ENCODE results near the gene ZNF217. TPM values are rescaled to one million over a fixed set of nuclear protein-coding genes. Genes with fewer than 3 reads are reported as not detected.
"Not testable (repeated sequence)": the region's sequence is repeated elsewhere in the genome, so short reads cannot be mapped to it uniquely, and the experiment has no call there.

ZNF217 gene
- total and polyA plus RNA-seq, 9 of the 15 experiments (the other 6 are each of a cell fraction or from before 2014, with no cell fraction given), result 3.0 to 41.8 (median 16.8) TPM

- H3K9me1 ChIP-seq (ENCODE audit: control insufficient read depth, insufficient read depth, low read length); H3K36me3 ChIP-seq (ENCODE audit: control insufficient read depth, insufficient read depth, low read length); FAIRE-seq; ATAC-seq; H3K9me3 ChIP-seq (replicated peaks; ENCODE audit: control insufficient read depth, insufficient read depth, low read depth, low read length); H3K27me3 ChIP-seq (ENCODE audit: control insufficient read depth in 2 of 2, insufficient read depth in 2 of 2, low read length in 2 of 2); H2AFZ ChIP-seq (ENCODE audit: low read depth, low read length); H4K20me1 ChIP-seq (replicated peaks; ENCODE audit: control insufficient read depth, insufficient read depth, low read length); BruUV-seq (replicated peaks); CTCF ChIA-PET (ENCODE audit: low intra/inter-chr PET ratio); in situ Hi-C loops (cut with MboI); H3K4me1 ChIP-seq (replicated peaks in 1 of 2; ENCODE audit: control insufficient read depth in 2 of 2, insufficient read depth in 2 of 2, low read length in 2 of 2); TF ChIP-seq MYBL2 (CRISPR knock-in tag; IDR thresholded peaks at IDR 0.05; ENCODE audit: borderline replicate concordance): not testable (repeated sequence)
- Histone ChIP-seq H3K27ac (ENCODE audit: extremely low read depth, low read depth, low read length) (peak overlapping the region; percentile 93), H3K79me2 (ENCODE audit: control insufficient read depth, insufficient read depth, low read length) (peaks cover 88% of the 10 kb centered on the region), H3K9ac (ENCODE audit: insufficient read depth in 1 of 2, low read depth in 2 of 2, low read length in 2 of 2) (peak overlapping the region in 1 of 2 experiments; percentile 90; a peak in 2 of 4 replicates), H3K4me2 (ENCODE audit: insufficient read depth, low read length) (peak overlapping the region; percentile 81), H3K4me3 (peak overlapping the region; percentile 29)
- intact Hi-C loops (cut with micrococcal nuclease), result loop anchor here (5.0 kb wide), 2 partner anchors 328 to 348 kb away; no protein-coding TSS in a partner anchor
- 0% methylated on average over 12 of the region's 12 CpGs for WGBS (ENCODE audit: insufficient coverage, low coverage, missing lambda C conversion rate)
- peak in 2 of 4 experiments; percentile 38 to 67 for DNase-seq (ENCODE audit: extremely low read depth in 1 of 4, low spot score in 3 of 4)
- POLR2A ChIA-PET, result interaction anchor here (0.8 kb wide), 1 partner anchor 290 kb away, joined by 3 read pairs; no protein-coding TSS in a partner anchor
- TF ChIP-seq ARID1B (IDR thresholded peaks at IDR 0.05) (peak; percentile 52), NFE2 (IDR thresholded peaks at IDR 0.05; ENCODE audit: low read depth) (peak; percentile 75), ELF1 (tag; IDR thresholded peaks at IDR 0.05) (peak; percentile 62; the same call in 1 of the 2 replicates), ZNF318 (IDR thresholded peaks at IDR 0.05; ENCODE audit: borderline replicate concordance in 1 of 2, low read depth in 1 of 2) (0 out of 4 replicates have a peak, but pooled peaks of 1 of the 2 experiments have one; percentile 27), HDAC2 (IDR thresholded peaks at IDR 0.05) (peak; percentile 35; the same call in 1 of the 2 replicates), MYBL2 (IDR thresholded peaks at IDR 0.05; ENCODE audit: low read depth) (peak; percentile 49), SMARCA4 (IDR thresholded peaks at IDR 0.05) (peak; percentile 50; the same call in 1 of the 2 replicates), MAFK (IDR thresholded peaks at IDR 0.05; ENCODE audit: low read length) (peak; percentile 28; the same call in 1 of the 2 replicates)
- TF ChIP-seq, protein P1, sequence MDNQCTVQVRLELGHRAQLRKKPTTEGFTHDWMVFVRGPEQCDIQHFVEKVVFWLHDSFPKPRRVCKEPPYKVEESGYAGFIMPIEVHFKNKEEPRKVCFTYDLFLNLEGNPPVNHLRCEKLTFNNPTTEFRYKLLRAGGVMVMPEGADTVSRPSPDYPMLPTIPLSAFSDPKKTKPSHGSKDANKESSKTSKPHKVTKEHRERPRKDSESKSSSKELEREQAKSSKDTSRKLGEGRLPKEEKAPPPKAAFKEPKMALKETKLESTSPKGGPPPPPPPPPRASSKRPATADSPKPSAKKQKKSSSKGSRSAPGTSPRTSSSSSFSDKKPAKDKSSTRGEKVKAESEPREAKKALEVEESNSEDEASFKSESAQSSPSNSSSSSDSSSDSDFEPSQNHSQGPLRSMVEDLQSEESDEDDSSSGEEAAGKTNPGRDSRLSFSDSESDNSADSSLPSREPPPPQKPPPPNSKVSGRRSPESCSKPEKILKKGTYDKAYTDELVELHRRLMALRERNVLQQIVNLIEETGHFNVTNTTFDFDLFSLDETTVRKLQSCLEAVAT (IDR thresholded peaks at IDR 0.05), result peak in 1 of 2 experiments; percentile 32; a peak in 1 of 4 replicates
Observed at GRCh38 chr20:53589321-53590065, 4.1 kb downstream of the ZNF217 start.
